Ramos (cell line): Measurements from ENCODE around the gene XCL2.
"Not testable (repeated sequence)": the region's sequence is repeated elsewhere in the genome, so short reads cannot be mapped to it uniquely, and the experiment has no call there.

Experiments used
- in situ Hi-C: fragments of 300-500 bp; cut with MboI; formaldehyde crosslinking; loops from one replicate; pipeline ENCODE4 v1.14.3; 2022; ENCODE audit warnings: low sequenced_read_pairs; ENCODE audit not compliant: unreplicated experiment

XCL2 gene

DNA sequence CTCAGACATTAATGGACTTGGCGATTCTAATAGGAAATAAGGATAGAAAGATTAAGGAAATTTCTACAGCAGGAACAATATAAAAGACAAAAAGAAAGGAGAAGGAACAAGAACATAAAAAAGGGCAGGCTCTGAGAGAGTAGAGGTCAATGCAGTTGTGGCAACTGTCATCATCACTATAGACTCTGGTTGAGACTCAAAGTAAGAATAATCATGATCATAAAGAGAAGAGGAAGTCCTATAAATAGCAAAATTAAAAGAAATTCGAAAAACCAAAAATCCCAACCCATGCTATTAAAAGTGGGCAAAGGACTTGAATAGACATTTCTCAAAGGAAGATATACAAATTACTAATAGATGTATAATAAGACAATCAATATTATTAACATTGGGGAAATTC lies 18.2 kb upstream of the XCL2 start:
- in situ Hi-C loops: no loop called here

GRCh38 chr1:168560370-168560769 lies 16.6 kb upstream of the XCL2 start:
- in situ Hi-C loops: no loop called here

DNA sequence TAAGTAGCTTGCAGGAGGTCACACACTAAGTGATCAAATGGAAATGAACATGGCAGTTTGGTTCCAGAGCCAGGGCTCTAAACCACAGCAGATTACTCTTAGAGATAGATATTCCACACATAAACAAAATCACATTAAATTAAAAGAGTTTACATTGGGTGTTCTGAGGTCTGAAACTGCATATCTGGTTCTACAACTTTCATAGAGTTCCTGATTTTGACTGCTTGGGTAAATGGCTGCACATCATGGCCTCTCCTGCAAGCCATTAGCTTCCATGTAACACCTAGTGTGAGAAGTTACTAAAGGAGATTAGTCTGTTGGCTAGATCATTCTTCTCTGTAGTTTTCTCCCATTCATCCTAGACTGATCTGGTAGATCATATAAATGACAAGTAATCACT lies 12.8 kb upstream of the XCL2 start:
- in situ Hi-C loops: no loop called here

GRCh38 chr1:168555508-168556046 lies 11.8 kb upstream of the XCL2 start:
- in situ Hi-C loops: no loop called here

DNA sequence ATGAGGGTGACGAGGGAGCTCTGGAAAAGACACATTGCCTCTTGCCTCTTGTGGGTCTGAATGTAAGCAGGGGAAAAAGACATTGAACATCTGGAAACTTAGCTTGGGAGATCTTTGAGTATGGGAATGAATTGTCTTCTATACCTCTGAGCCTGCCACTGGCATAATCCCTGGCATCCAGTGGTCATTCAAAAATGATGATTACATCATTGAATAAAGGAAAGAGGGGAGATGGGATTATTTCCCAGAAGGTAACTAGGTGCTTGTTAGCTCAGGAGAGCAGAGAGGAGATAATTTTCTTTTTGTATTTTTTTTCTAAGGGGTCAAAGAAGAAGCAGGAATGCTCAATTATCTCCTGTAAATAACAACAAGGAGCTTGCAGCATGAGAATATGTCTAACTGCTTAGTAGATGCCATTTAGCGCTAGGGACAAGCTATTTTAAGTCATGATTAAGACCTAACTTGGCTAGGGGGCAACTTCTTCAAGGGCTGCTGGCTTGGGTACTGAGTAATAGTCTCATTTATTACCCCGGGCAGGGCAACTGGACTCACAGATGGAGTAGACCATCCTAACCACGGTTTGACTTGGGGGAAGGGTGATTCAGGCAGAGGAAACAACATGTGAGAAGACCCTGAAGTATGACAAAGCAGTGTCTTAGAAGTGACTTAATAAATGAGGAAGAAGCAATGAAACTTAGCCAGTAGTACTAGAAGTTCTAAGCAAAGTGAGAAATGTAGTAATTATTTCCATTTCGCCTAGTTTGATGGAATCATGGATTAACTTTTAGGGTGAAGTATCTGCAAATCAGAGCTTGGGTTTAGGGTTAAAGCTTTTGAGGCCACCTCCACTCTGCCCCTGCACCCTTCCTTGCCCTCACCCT lies 11.0 kb upstream of the XCL2 start:
- in situ Hi-C loops: no loop called here

GRCh38 chr1:168553680-168554553 lies 10.1 kb upstream of the XCL2 start:
- in situ Hi-C loops: no loop called here

- in situ Hi-C loops: no loop called here
Measured at GRCh38 chr1:168552961-168553360, 9.2 kb upstream of the XCL2 start.

DNA sequence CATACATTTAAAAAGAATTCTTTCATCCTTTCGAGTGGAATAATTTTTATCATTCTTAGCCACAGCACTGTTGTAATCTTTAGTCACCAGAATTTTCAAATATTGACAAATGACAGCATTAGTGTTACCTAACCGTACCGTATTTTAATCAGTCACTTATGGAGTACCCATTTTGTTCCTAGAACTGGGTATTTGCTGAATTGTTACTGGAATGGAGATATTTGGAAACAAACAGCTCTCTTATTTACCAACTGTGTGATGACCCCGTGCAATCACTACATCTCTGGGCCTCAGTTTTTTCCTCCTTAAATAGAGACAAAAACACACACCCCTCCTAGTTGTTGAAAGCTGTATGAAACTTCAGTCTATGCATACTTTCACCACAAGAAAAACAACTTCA lies 7.9 kb upstream of the XCL2 start:
- in situ Hi-C loops: no loop called here

DNA sequence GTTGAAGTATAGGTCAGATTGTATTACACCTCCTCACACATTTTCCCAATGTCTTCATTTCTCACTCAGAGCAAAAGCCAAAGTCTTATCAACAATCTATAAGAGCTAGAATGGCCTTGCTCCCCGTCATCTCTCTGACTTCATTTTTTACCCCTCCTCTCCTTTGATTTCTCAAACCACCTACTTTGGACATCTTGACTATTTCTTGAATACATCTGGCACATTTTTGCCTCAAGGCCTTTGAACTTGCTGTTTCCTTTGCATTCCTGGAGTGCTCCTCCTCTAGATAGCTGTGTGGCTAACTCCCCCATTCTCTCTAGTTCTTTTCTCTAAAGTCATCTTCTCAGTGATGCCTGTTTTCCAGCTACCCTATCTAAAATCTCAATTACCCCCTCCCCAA lies 7.2 kb upstream of the XCL2 start:
- in situ Hi-C loops: no loop called here

DNA sequence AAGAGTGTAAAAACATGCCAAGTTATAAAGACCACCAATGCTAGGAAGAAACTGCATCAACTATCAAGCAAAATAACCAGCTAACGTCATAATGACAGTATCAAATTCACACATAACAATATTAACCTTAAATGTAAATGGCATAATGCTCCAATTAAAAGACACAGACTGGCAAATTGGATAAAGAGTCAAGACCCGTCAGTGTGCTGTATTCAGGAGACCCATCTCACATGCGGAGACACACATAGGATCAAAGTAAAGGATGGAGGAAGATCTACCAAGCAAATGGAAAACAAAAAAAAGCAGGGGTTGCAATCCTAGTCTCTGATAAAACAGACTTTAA lies 2.7 kb upstream of the XCL2 start:
- in situ Hi-C loops: not testable (repeated sequence)

GRCh38 chr1:168545678-168546552 lies 2.1 kb upstream of the XCL2 start:
- in situ Hi-C loops: not testable (repeated sequence)

DNA sequence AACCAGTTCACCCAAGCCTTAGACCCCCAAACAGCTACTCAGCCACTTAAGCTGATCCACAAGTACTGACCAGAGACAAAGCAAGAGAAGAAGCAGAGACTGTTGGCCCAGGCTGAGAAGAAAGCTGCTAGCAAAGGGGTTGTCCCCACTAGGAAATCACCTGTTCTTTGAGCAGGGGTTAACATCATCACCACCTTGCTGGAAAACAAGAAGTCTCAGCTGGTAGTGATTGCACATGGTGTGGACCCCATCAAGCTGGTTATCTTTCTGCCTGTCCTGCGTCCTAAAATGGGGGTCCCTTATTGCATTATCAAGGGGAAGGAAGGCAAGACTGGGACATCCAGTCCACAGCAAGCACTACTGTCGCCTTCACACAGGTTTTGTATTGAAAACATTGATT lies 819 bp downstream of the XCL2 start:
- in situ Hi-C loops: not testable (repeated sequence)

DNA sequence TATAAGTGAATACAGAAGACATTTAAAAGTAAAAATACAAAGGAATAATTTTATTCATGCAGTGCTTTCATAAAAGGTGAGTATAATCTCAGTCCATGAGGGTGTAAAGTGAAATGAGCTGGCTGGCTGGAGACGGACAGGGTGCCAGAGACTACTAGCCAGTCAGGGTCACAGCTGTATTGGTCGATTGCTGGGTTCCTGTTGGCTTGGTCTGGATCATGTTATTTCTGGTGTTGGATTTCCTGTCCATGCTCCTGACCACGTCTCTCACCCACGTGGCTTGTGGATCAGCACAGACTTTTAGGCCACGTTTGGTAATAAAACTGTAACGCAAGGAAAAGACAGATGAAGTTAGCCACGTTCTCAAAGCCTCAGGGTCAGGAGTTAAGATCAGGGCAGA lies 3.0 kb downstream of the XCL2 start:
- in situ Hi-C loops: not testable (repeated sequence)

DNA sequence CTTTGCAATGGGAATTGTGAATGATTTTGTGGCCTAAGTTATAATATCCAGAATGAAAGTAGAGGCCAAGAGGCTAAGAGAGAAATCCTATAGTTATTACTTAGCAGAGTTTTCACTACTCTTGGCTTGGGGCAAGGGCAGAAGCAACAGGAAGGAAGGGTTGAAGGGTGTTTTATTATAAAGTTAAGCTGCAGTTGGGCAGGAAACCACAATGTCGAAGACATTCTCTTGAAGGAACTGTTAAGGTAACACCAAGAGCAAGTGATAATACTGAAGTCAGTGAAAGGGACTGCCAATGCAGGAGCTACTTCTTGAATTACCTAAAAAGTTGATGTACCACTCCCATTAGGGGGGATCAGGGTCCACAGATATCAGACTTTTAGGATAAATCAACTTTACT lies 8.3 kb downstream of the XCL2 start:
- in situ Hi-C loops: no loop called here

DNA sequence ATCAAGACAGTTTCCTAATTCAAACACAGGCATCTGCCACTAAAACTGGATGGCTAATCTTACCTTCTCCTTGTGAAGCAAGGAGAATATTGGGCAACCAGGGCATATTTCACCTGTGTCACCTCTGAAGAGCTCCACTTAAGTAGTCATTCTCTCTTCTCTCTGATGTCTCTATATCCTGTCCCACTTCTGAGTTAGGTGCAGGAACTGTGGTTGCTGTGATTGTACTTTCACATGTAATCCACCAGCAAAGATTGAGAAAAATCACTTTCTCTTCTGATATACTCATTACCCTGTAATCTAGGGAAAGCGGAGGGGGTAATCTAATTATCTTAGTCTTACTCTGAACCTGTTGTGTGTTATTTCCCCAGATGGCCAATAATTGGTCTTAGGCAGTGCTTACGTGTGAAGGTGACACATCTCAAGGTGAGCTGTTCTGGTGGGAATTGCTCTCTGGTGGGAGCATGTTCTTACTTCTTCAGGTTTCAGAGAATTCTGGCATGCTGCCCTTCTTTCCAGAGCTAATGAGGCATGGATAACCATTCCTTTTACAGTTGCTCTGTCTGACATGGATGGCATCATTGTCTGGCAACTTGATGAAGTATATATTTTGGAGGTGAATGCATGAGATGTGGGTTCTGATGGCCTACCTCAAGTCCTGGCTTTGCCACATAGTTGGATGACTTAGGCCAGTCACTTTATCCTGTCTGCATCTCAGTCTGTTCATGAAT lies 12.0 kb downstream of the XCL2 start:
- in situ Hi-C loops: no loop called here

- in situ Hi-C loops: no loop called here
Measured at GRCh38 chr1:168529518-168529917, 14.3 kb downstream of the XCL2 start.

GRCh38 chr1:168521401-168522000 lies 22.3 kb downstream of the XCL2 start:
- in situ Hi-C loops: no loop called here

DNA sequence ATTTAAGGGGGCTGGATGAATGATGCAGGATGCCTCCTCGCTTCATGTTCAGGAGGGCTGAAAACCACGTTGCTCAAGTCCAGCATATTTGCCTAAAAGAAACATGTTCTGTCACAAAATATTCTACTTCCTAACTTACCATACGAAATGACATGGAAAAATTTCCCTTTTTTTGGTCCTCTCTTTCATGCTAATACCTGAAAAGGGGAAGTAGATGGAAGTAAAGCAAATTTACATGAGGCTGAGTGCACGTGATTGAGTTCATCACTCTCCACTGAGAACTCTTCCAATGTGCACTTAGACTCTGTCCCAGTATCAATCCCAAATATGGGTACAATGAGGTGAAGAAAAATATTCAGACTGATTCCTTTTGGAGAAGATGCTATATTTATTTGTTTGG lies 23.0 kb downstream of the XCL2 start:
- in situ Hi-C loops: no loop called here

DNA sequence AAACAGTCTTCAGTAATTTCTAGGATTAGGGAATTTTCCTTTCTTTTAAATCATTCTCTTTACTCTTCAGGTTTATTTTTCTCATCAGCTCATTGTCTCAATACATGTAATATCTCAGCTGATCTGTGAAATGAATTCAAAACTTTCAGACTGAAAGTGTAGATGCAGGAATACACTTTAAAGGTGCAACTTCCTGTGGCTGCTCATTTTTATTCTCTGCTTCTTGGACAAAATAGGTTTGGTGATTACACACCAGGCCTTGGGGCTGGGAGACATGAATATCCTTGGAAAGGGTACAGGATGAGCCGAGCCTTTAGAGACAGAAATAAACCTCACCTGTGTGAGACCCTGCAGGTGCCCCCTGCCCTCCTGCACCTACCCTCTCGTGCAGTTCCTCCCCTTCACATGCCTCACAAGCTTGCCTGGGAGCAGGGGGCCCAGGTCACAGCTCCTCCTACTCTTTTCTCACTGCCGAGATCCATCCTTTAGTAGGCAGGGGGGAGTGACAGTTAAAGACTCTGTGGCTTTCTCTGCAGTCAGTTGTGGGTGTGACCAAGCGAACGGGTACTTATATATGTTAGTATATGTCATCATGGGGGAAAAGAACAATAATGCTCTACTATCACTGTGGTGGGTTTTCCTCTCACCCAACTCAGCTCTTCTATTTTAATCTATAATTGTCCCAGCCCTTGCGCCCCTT lies 23.6 kb downstream of the XCL2 start:
- in situ Hi-C loops: no loop called here
